ENCODE measurements around the gene AGO3. TPM values are rescaled to one million over a fixed set of nuclear protein-coding genes. Genes with fewer than 3 reads are reported as not detected.
"Not testable (repeated sequence)": the region's sequence is repeated elsewhere in the genome, so short reads cannot be mapped to it uniquely, and the experiment has no call there.

AGO3 gene
- total RNA-seq, 4 donors from 2014 or later = 19.9 to 23.3 (median 21.0) TPM

DNA sequence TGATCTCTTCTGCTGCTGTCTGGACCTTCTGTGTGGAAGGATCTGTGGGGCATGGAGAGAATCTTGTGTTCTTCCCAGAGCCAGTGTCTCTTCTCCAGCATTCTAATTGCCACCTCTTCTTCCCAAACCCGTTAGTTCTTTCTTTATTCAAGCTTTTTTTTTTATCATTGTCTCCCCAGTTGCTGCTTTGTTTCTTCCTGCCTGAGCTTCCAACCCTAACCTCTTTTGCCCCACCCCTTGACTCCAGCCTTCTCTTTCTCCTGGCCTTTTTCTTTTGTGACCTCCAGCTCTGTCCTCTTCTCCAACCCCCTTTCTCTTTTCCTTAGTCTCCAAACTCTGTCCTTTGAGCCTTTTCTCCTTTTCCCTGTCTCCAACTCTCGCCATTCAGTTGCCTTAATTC is 43.4 kb upstream of the AGO3 start:
- H3K36me3 ChIP-seq = peaks cover 16 to 45% (median 30%) of the 10 kb centered on the region in 4 donors
- no peak for DNase-seq (ENCODE audit: extremely low spot score)
- H3K4me1 ChIP-seq = peaks cover 29 to 44% (median 40%) of the 10 kb centered on the region in 4 donors
- intact Hi-C loops (cut with DNase I) = no loop called here
- 82% methylated on average over 2 of the region's 2 CpGs for WGBS
- no peak overlapping the region for H3K4me3 ChIP-seq
- no peak overlapping the region for H3K27ac ChIP-seq (replicated peaks in 1 of 4)
- H3K9me3 ChIP-seq = no peaks in the 10 kb centered on the region
- H3K27me3 ChIP-seq = no peaks in the 10 kb centered on the region
- TF ChIP-seq EP300 (IDR thresholded peaks at IDR 0.05) (no peak), POLR2A (IDR thresholded peaks at IDR 0.05; ENCODE audit: low read depth) (no peak), POLR2AphosphoS5 (IDR thresholded peaks at IDR 0.05) (no peak)
- TF ChIP-seq, protein P1, sequence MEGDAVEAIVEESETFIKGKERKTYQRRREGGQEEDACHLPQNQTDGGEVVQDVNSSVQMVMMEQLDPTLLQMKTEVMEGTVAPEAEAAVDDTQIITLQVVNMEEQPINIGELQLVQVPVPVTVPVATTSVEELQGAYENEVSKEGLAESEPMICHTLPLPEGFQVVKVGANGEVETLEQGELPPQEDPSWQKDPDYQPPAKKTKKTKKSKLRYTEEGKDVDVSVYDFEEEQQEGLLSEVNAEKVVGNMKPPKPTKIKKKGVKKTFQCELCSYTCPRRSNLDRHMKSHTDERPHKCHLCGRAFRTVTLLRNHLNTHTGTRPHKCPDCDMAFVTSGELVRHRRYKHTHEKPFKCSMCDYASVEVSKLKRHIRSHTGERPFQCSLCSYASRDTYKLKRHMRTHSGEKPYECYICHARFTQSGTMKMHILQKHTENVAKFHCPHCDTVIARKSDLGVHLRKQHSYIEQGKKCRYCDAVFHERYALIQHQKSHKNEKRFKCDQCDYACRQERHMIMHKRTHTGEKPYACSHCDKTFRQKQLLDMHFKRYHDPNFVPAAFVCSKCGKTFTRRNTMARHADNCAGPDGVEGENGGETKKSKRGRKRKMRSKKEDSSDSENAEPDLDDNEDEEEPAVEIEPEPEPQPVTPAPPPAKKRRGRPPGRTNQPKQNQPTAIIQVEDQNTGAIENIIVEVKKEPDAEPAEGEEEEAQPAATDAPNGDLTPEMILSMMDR (IDR thresholded peaks at IDR 0.05) = no peak

DNA sequence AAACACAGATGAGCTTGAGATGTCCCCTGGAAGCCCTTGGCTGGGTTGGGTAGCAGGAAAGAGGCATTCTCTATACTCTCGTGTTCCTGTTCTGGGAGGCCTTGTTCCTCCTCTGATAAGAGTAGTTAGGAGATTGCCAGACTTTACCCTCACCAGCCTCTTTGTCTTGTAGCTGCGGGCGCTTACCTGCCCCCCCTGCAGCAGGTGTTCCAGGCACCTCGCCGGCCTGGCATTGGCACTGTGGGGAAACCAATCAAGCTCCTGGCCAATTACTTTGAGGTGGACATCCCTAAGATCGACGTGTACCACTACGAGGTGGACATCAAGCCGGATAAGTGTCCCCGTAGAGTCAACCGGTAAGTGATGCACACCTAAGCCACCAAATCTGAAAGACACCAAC is 42.6 kb upstream of the AGO3 start:
- H3K36me3 ChIP-seq = peaks cover 23 to 52% (median 38%) of the 10 kb centered on the region in 4 donors
- no peaks in the 10 kb centered on the region for H3K9me3 ChIP-seq
- TF ChIP-seq, protein P1 (IDR thresholded peaks at IDR 0.05) = no peak
- TF ChIP-seq POLR2AphosphoS5 (IDR thresholded peaks at IDR 0.05) (no peak), POLR2A (IDR thresholded peaks at IDR 0.05; ENCODE audit: low read depth) (no peak)
- no peak overlapping the region for H3K27ac ChIP-seq (replicated peaks in 1 of 4)
- 89% methylated on average over 10 of the region's 11 CpGs for WGBS
- no peak for DNase-seq (ENCODE audit: extremely low spot score)
- peaks cover 26 to 40% (median 36%) of the 10 kb centered on the region in 4 donors for H3K4me1 ChIP-seq
- no peak overlapping the region for H3K4me3 ChIP-seq
- intact Hi-C loops (cut with DNase I) = no loop called here
- H3K27me3 ChIP-seq = no peaks in the 10 kb centered on the region

GRCh38 chr1:35888981-35889380 is 41.9 kb upstream of the AGO3 start:
- H3K4me3 ChIP-seq; H3K27me3 ChIP-seq; intact Hi-C loops (cut with DNase I); H3K9me3 ChIP-seq; H3K27ac ChIP-seq (replicated peaks in 1 of 4); DNase-seq (ENCODE audit: extremely low spot score): not testable (repeated sequence)
- 77% methylated on average over 3 of the region's 3 CpGs for WGBS
- Histone ChIP-seq H3K36me3 (peaks cover 30 to 59% (median 45%) of the 10 kb centered on the region in 4 donors), H3K4me1 (peaks cover 25 to 35% (median 32%) of the 10 kb centered on the region in 4 donors)

GRCh38 chr1:35893051-35893879 is 37.6 kb upstream of the AGO3 start:
- no peaks in the 10 kb centered on the region for H3K4me1 ChIP-seq
- peaks cover 64 to 100% (median 84%) of the 10 kb centered on the region in 4 donors for H3K36me3 ChIP-seq
- no peak overlapping the region for H3K27ac ChIP-seq (replicated peaks in 1 of 4)
- no peaks in the 10 kb centered on the region for H3K27me3 ChIP-seq
- H3K4me3 ChIP-seq = no peak overlapping the region
- TF ChIP-seq, protein P1 (IDR thresholded peaks at IDR 0.05) = no peak
- TF ChIP-seq POLR2A (IDR thresholded peaks at IDR 0.05; ENCODE audit: low read depth) = no peak
- no peak for TF ChIP-seq EP300 (IDR thresholded peaks at IDR 0.05)
- TF ChIP-seq POLR2AphosphoS5 (IDR thresholded peaks at IDR 0.05) = no peak
- H3K9me3 ChIP-seq = no peaks in the 10 kb centered on the region
- 93% methylated on average over 10 of the region's 14 CpGs for WGBS
- intact Hi-C loops (cut with DNase I) = no loop called here
- DNase-seq (ENCODE audit: extremely low spot score) = no peak

GRCh38 chr1:35894183-35894582 is 36.7 kb upstream of the AGO3 start:
- H3K27ac ChIP-seq (replicated peaks in 1 of 4) = no peak overlapping the region
- no peaks in the 10 kb centered on the region for H3K9me3 ChIP-seq
- 93% methylated on average over 3 of the region's 6 CpGs for WGBS
- peaks cover 61 to 100% (median 85%) of the 10 kb centered on the region in 4 donors for H3K36me3 ChIP-seq
- H3K27me3 ChIP-seq = no peaks in the 10 kb centered on the region
- intact Hi-C loops (cut with DNase I) = no loop called here
- no peak for DNase-seq (ENCODE audit: extremely low spot score)
- TF ChIP-seq EP300 (IDR thresholded peaks at IDR 0.05) (no peak), POLR2A (IDR thresholded peaks at IDR 0.05; ENCODE audit: low read depth) (no peak), POLR2AphosphoS5 (IDR thresholded peaks at IDR 0.05) (no peak)
- TF ChIP-seq, protein P1 (IDR thresholded peaks at IDR 0.05) = no peak
- H3K4me3 ChIP-seq = no peak overlapping the region
- no peaks in the 10 kb centered on the region for H3K4me1 ChIP-seq
